ENCODE data around the gene PPDPF. TPM values are rescaled to one million over a fixed set of nuclear protein-coding genes. Genes with fewer than 3 reads are reported as not detected.

The PPDPF gene
- total RNA-seq, 1 donor: 85.4 TPM

DNA sequence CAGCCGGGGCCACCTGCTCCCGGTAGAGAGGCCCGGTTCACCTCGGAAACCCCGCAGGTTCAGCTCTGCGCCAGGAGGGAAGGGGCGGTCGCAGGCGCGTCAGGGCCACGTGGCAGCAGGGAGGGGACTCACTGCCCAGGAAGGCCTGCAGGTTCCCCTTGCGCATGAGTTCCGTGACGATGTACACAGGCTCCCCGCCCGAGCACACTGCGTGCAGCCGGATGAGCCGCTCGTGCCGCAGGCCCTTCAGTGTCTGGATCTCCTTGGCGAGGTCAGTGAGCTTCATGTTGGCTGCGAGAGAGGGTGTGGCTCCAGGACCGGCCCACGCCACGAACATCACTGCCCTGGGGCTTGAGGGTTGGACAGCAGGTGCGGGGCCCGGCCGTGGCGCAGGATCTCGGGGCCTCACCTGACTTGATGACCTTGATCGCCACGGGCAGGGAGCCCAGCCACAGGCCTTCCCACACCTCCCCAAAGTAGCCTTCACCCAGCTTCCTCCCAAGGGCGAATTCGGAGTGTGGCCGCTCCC lies 21.5 kb downstream of the PPDPF start:
- H3K36me3 ChIP-seq (ENCODE audit: insufficient read depth, low read length): no peaks in the 10 kb centered on the region
- peaks cover 7% of the 10 kb centered on the region for H3K27me3 ChIP-seq (ENCODE audit: insufficient read depth, low read length)
- no peaks in the 10 kb centered on the region for H3K9me3 ChIP-seq (ENCODE audit: low read depth, low read length)
- H4K20me1 ChIP-seq (ENCODE audit: insufficient read depth, low read length): no peaks in the 10 kb centered on the region
- no peak for TF ChIP-seq CTCF (IDR thresholded peaks at IDR 0.05; ENCODE audit: extremely low read depth, low read depth, low read length)
- H3K4me1 ChIP-seq (ENCODE audit: insufficient read depth, low read length): no peaks in the 10 kb centered on the region
- no peak overlapping the region for H3K27ac ChIP-seq (ENCODE audit: low read depth, low read length)
- no peak overlapping the region for H3K4me2 ChIP-seq (ENCODE audit: insufficient read depth, low read length)
- no peaks in the 10 kb centered on the region for H3K79me2 ChIP-seq (ENCODE audit: insufficient read depth, low read length)
- no peak overlapping the region for H2AFZ ChIP-seq (ENCODE audit: low read length)
- DNase-seq (ENCODE audit: insufficient read length, low spot score, missing footprints): no peak
- H3K4me3 ChIP-seq (ENCODE audit: insufficient read depth, low read length): no peak overlapping the region

- Histone ChIP-seq H3K9me3 (ENCODE audit: low read depth, low read length) (no peaks in the 10 kb centered on the region), H3K4me3 (ENCODE audit: insufficient read depth, low read length) (no peak overlapping the region), H3K4me1 (ENCODE audit: insufficient read depth, low read length) (no peaks in the 10 kb centered on the region), H3K36me3 (ENCODE audit: insufficient read depth, low read length) (no peaks in the 10 kb centered on the region), H2AFZ (ENCODE audit: low read length) (no peak overlapping the region), H3K79me2 (ENCODE audit: insufficient read depth, low read length) (no peaks in the 10 kb centered on the region), H3K4me2 (ENCODE audit: insufficient read depth, low read length) (no peak overlapping the region), H3K27ac (ENCODE audit: low read depth, low read length) (no peak overlapping the region), H3K27me3 (ENCODE audit: insufficient read depth, low read length) (peaks cover 7% of the 10 kb centered on the region), H4K20me1 (ENCODE audit: insufficient read depth, low read length) (no peaks in the 10 kb centered on the region)
- no peak for TF ChIP-seq CTCF (IDR thresholded peaks at IDR 0.05; ENCODE audit: extremely low read depth, low read depth, low read length)
- no peak for DNase-seq (ENCODE audit: insufficient read length, low spot score, missing footprints)
Measured at GRCh38 chr20:63542696-63543095, 22.1 kb downstream of the PPDPF start.

GRCh38 chr20:63543131-63543530 lies 22.6 kb downstream of the PPDPF start:
- H3K9me3 ChIP-seq (ENCODE audit: low read depth, low read length): no peaks in the 10 kb centered on the region
- no peaks in the 10 kb centered on the region for H3K36me3 ChIP-seq (ENCODE audit: insufficient read depth, low read length)
- no peak overlapping the region for H2AFZ ChIP-seq (ENCODE audit: low read length)
- H3K27ac ChIP-seq (ENCODE audit: low read depth, low read length): no peak overlapping the region
- H3K4me2 ChIP-seq (ENCODE audit: insufficient read depth, low read length): no peak overlapping the region
- H3K4me3 ChIP-seq (ENCODE audit: insufficient read depth, low read length): no peak overlapping the region
- no peak for TF ChIP-seq CTCF (IDR thresholded peaks at IDR 0.05; ENCODE audit: extremely low read depth, low read depth, low read length)
- no peaks in the 10 kb centered on the region for H4K20me1 ChIP-seq (ENCODE audit: insufficient read depth, low read length)
- H3K27me3 ChIP-seq (ENCODE audit: insufficient read depth, low read length): peaks cover 11% of the 10 kb centered on the region
- no peaks in the 10 kb centered on the region for H3K79me2 ChIP-seq (ENCODE audit: insufficient read depth, low read length)
- no peak for DNase-seq (ENCODE audit: insufficient read length, low spot score, missing footprints)
- H3K4me1 ChIP-seq (ENCODE audit: insufficient read depth, low read length): no peaks in the 10 kb centered on the region

DNA sequence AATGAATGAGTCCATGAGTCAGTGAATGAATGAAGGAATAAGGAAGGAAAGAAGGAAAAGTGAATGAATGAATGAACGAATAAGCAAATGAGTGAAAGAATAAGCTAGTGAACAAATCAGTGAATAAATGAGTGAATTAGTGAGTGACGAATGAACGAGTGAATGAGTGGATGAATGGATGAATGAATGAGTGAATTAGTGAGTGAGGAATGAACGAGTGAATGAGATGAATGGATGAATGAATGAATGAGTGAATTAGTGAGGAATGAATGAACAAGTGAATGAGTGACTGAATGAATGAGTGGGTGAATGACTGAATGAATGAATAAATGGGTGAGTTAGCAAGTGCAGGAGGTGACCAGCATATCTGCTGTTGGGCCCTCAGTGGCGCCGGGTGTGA lies 23.2 kb downstream of the PPDPF start:
- no peak for TF ChIP-seq CTCF (IDR thresholded peaks at IDR 0.05; ENCODE audit: extremely low read depth, low read depth, low read length)
- H4K20me1 ChIP-seq (ENCODE audit: insufficient read depth, low read length): no peaks in the 10 kb centered on the region
- no peaks in the 10 kb centered on the region for H3K9me3 ChIP-seq (ENCODE audit: low read depth, low read length)
- DNase-seq (ENCODE audit: insufficient read length, low spot score, missing footprints): no peak
- no peak overlapping the region for H2AFZ ChIP-seq (ENCODE audit: low read length)
- no peak overlapping the region for H3K27ac ChIP-seq (ENCODE audit: low read depth, low read length)
- H3K4me2 ChIP-seq (ENCODE audit: insufficient read depth, low read length): no peak overlapping the region
- H3K79me2 ChIP-seq (ENCODE audit: insufficient read depth, low read length): no peaks in the 10 kb centered on the region
- H3K4me1 ChIP-seq (ENCODE audit: insufficient read depth, low read length): no peaks in the 10 kb centered on the region
- peaks cover 17% of the 10 kb centered on the region for H3K27me3 ChIP-seq (ENCODE audit: insufficient read depth, low read length)
- no peak overlapping the region for H3K4me3 ChIP-seq (ENCODE audit: insufficient read depth, low read length)
- no peaks in the 10 kb centered on the region for H3K36me3 ChIP-seq (ENCODE audit: insufficient read depth, low read length)

All from osteoblast (primary cell).